Measurements from ENCODE around the gene CACNG7. TPM values are rescaled to one million over a fixed set of nuclear protein-coding genes. Genes with fewer than 3 reads are reported as not detected.

Gene CACNG7
- total RNA-seq, 1 donor from 2014 or later: not detected

GRCh38 chr19:53993448-53993847 is 84.4 kb downstream of the CACNG7 start:
- DNase-seq (no peak), ATAC-seq (no peak)
- intact Hi-C loops (cut with micrococcal nuclease): no loop called here

Other genes with a start within 250 kb of the CACNG7 start
- gene NLRP12, start 85.0 kb upstream of the CACNG7 start, total RNA-seq: 0.22 TPM
- 112 TPM for gene MYADM, start 41.4 kb upstream of the CACNG7 start, total RNA-seq
- gene PRKCG, start 27.1 kb upstream of the CACNG7 start, total RNA-seq: not detected
- gene CACNG8, start 53.7 kb downstream of the CACNG7 start, total RNA-seq: 0.02 TPM
- not detected for gene CACNG6, start 82.4 kb downstream of the CACNG7 start, total RNA-seq
- gene VSTM1, start 154.6 kb downstream of the CACNG7 start, total RNA-seq: not detected
- not detected for gene TARM1, start 172.1 kb downstream of the CACNG7 start, total RNA-seq
- gene OSCAR, start 191.5 kb downstream of the CACNG7 start, total RNA-seq: 1.1 TPM
- 589 TPM for gene NDUFA3, start 193.6 kb downstream of the CACNG7 start, total RNA-seq
- 14.3 TPM for gene TFPT, start 206.4 kb downstream of the CACNG7 start, total RNA-seq
- 43.2 TPM for gene PRPF31, start 206.5 kb downstream of the CACNG7 start, total RNA-seq
- gene CNOT3, start 228.5 kb downstream of the CACNG7 start, total RNA-seq: 23.2 TPM